Breast epithelium (tissue), 3 donors: ENCODE data around the gene DPYD.

ENCODE experiments used
- POLR2A ChIP-seq: fragments of 450-650 bp; IDR thresholded peaks from one replicate; pipeline ENCODE4 v1.6.1; 2016; ENCODE audit warnings: antibody characterized with exemption, mild to moderate bottlenecking, moderate library complexity
- POLR2AphosphoS5 ChIP-seq, 3 donors: sonication (generic); formaldehyde crosslinking; IDR thresholded peaks; one replicate each; pipeline ENCODE4 v1.6.1; 2017; ENCODE audit warnings: antibody characterized with exemption in 3 of 3
- TF ChIP-seq, protein P1 (sequence below), 3 donors: fragments of 450-650 bp; IDR thresholded peaks; one replicate each; pipeline ENCODE4 v1.5.1; 2016 to 2017; ENCODE audit warnings: antibody characterized with exemption in 3 of 3, mild to moderate bottlenecking in 3 of 3, moderate library complexity in 3 of 3

DNA sequence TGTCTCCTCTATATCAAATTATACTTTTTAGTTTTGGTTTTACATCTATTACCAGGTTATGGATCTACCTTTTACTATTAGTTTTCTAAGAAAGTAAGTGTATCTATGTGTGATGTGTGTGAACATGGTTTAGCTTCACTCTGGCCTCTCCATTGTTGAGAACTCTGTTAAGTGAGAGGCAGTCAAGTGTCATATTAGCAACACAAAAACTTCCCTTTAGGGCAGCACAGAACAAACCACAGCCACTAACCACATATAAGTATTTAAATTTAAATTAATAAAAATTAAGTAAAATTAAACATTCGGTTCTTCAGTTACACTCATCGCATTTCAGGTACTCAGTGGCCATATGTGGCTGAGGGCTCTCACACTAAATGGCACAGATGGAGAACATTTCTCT, 96.6 kb downstream of the DPYD start:
- TF ChIP-seq, protein P1, sequence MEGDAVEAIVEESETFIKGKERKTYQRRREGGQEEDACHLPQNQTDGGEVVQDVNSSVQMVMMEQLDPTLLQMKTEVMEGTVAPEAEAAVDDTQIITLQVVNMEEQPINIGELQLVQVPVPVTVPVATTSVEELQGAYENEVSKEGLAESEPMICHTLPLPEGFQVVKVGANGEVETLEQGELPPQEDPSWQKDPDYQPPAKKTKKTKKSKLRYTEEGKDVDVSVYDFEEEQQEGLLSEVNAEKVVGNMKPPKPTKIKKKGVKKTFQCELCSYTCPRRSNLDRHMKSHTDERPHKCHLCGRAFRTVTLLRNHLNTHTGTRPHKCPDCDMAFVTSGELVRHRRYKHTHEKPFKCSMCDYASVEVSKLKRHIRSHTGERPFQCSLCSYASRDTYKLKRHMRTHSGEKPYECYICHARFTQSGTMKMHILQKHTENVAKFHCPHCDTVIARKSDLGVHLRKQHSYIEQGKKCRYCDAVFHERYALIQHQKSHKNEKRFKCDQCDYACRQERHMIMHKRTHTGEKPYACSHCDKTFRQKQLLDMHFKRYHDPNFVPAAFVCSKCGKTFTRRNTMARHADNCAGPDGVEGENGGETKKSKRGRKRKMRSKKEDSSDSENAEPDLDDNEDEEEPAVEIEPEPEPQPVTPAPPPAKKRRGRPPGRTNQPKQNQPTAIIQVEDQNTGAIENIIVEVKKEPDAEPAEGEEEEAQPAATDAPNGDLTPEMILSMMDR (IDR thresholded peaks at IDR 0.05) = no peak
- TF ChIP-seq POLR2A (no peak), POLR2AphosphoS5 (IDR thresholded peaks at IDR 0.05) (no peak)
